ENCODE measurements around the gene TUBG1.

DNA sequence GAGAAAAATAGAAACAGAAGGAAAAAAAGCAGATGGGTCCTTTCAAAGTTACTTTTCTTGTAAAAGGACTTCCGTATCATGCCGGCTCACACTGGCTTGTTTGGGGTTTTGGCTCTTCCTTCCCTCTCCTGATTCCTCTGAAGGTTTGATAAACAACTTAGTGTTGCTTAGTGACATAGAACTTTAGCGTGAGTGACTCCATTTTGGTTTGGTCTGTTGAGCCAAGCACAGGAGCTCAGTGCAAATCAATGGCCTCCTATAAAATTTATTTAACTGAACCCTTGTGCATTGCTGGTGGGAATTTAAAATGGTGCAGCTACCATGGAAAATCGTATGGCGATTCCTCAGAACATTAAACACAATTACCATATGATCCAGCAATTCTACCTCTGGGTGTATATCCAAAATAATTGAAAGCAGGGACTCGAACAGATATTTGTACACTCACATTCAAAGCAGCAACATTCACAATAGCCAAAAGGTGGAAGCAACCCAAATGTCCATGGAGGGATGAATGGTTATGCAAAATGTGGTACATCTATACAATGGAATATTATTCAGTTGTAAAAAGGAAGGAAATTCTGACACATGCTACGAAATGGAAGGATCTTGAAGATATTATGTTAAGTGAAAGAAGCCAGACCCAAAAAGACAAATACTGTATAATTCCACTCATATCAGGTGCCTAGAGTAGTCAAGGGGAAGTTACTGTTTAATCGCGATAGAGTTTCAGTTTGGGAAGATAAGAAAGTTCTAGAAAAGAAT is 48.5 kb downstream of the TUBG1 start:
- TF ChIP-seq POLR2A (IDR thresholded peaks at IDR 0.05; ENCODE audit: low read depth, low read length), result no peak
- TF ChIP-seq PAX5 (IDR thresholded peaks at IDR 0.05; ENCODE audit: insufficient read depth, low read length, severe bottlenecking), result no peak
- TF ChIP-seq TAF1 (IDR thresholded peaks at IDR 0.05; ENCODE audit: low read depth, low read length), result no peak
- no peak for TF ChIP-seq POLR2AphosphoS5 (IDR thresholded peaks at IDR 0.05; ENCODE audit: low read depth, low read length)
- TF ChIP-seq SPI1 (IDR thresholded peaks at IDR 0.05; ENCODE audit: low read depth, low read length), result no peak

All from GM12891 (cell line).